Kidney (tissue), 14 donors: ENCODE results near the gene NCAM2. TPM values are rescaled to one million over a fixed set of nuclear protein-coding genes. Genes with fewer than 3 reads are reported as not detected.

Experiments used
- DNase-seq, 5 donors: peaks; one replicate each; pipeline ENCODE4 v3.0.0-alpha.2; 2013 to 2020
- FAIRE-seq: peaks from 2 replicates; lab custom pipeline; 2012; peaks lifted over from hg19 to GRCh38; lab: Jason Lieb, UNC
- H3K27ac ChIP-seq, 2 donors: one replicate each; pipeline ENCODE4 v1.7.0; 2013; ENCODE audit warnings: low read depth in 2 of 2, low read length in 2 of 2, inconsistent platforms in 1 of 2
- H3K27me3 ChIP-seq: one replicate; pipeline ENCODE4 v1.7.1; 2013; ENCODE audit warnings: low read length, inconsistent platforms; ENCODE audit not compliant: control insufficient read depth, insufficient read depth
- H3K36me3 ChIP-seq, 3 donors: one replicate each; pipeline versions ENCODE4 v1.7.0 to v1.7.1; 2013; ENCODE audit warnings: low read length in 3 of 3, control low read depth in 1 of 3, inconsistent platforms in 1 of 3; ENCODE audit not compliant: insufficient read depth in 3 of 3, control insufficient read depth in 2 of 3
- H3K4me1 ChIP-seq, 3 donors: one replicate each; pipeline versions ENCODE4 v1.7.0 to v1.7.1; 2013; ENCODE audit warnings: low read length in 3 of 3, inconsistent platforms in 1 of 3, low read depth in 1 of 3; ENCODE audit not compliant: control insufficient read depth in 2 of 3, insufficient read depth in 2 of 3
- H3K4me3 ChIP-seq, 3 donors: one replicate each; pipeline versions ENCODE4 v1.7.0 to v1.8.1; 2013; ENCODE audit warnings: low read length in 3 of 3, control low read depth in 1 of 3, inconsistent platforms in 1 of 3
- H3K9ac ChIP-seq, 3 donors: one replicate each; pipeline versions ENCODE4 v1.7.0 to v1.7.1; 2013; ENCODE audit warnings: low read length in 3 of 3, control low read depth in 1 of 3, inconsistent platforms in 1 of 3
- H3K9me3 ChIP-seq, 3 donors: one replicate each; pipeline versions ENCODE4 v1.7.0 to v1.7.1; 2013; ENCODE audit warnings: low read length in 3 of 3, control low read depth in 1 of 3, inconsistent platforms in 1 of 3; ENCODE audit not compliant: control insufficient read depth in 2 of 3, insufficient read depth in 1 of 3
- intact Hi-C: fragments of 100-400 bp; cut with DNase I; formaldehyde crosslinking; loops from one replicate; pipeline ENCODE4 v1.11.1; 2022
- polyA plus RNA-seq: library from polyadenylated mRNA; stranded (reverse); fragments of 350-450 nt; fragmentation: Illumina TruSeq; extraction: RNeasy Lipid Tissue Mini Kit (QIAGEN cat#74804); gene quantifications from one replicate; pipeline ENCODE4 v1.2.3, GENCODE V29; 2014; ENCODE audit warnings: low read depth, low replicate concordance; ENCODE audit not compliant: insufficient read depth
- total RNA-seq: library from RNA; stranded (reverse); fragmentation: NEBNext Ultra II Directional; extraction: Animal tissue kit (Norgen Biotek cat#: 25700); gene quantifications from one replicate; pipeline ENCODE4 v1.2.1, GENCODE V29; 2021
- TF ChIP-seq, protein P1 (sequence below): IDR thresholded peaks from 3 replicates; pipeline ENCODE4 v1.5.1; 2012; ENCODE audit warnings: mild to moderate bottlenecking, moderate library complexity, borderline replicate concordance; ENCODE audit not compliant: insufficient read depth; ENCODE audit errors: extremely low read depth
- donor health status: control.
- donor health status: control.
- donor health status: control.
- donor health status: control.
- donor health status: control.
- donor health status: DM: yes; HTN: yes; CAD: no.
- donor health status: Normal renal cell carcinoma (clear cell type).

NCAM2 gene
- total and polyA plus RNA-seq, 2 donors from 2014 or later, result 0.13 to 0.82 TPM

DNA sequence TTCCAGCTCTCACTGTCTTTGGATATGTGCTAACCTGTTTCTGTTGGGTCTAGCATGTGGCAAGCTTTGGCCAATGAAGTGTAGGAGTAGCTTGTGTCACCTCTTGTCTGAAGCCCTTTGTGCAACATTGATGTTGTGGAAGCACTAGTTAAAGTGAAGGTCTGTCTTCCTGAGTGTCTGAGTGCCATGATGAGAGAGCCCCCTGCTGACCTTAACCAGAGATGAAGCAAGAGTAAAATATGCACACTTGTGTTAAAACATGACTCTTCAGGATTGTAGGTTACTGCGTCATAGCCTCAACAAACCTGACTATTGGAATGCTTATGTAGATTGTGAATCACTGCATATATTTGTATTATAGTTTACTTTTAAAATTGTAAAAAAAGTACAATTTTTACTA, 103.7 kb downstream of the NCAM2 start:
- FAIRE-seq (no peak), DNase-seq (peak in 2 of 5 donors; percentile 18 to 42)
- Histone ChIP-seq H3K9ac (no peak overlapping the region), H3K36me3 (no peaks in the 10 kb centered on the region), H3K27ac (no peak overlapping the region), H3K27me3 (no peaks in the 10 kb centered on the region), H3K9me3 (no peaks in the 10 kb centered on the region), H3K4me1 (no peaks in the 10 kb centered on the region), H3K4me3 (no peak overlapping the region)
- TF ChIP-seq, protein P1, sequence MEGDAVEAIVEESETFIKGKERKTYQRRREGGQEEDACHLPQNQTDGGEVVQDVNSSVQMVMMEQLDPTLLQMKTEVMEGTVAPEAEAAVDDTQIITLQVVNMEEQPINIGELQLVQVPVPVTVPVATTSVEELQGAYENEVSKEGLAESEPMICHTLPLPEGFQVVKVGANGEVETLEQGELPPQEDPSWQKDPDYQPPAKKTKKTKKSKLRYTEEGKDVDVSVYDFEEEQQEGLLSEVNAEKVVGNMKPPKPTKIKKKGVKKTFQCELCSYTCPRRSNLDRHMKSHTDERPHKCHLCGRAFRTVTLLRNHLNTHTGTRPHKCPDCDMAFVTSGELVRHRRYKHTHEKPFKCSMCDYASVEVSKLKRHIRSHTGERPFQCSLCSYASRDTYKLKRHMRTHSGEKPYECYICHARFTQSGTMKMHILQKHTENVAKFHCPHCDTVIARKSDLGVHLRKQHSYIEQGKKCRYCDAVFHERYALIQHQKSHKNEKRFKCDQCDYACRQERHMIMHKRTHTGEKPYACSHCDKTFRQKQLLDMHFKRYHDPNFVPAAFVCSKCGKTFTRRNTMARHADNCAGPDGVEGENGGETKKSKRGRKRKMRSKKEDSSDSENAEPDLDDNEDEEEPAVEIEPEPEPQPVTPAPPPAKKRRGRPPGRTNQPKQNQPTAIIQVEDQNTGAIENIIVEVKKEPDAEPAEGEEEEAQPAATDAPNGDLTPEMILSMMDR, result no peak
- intact Hi-C loops, result no loop called here

DNA sequence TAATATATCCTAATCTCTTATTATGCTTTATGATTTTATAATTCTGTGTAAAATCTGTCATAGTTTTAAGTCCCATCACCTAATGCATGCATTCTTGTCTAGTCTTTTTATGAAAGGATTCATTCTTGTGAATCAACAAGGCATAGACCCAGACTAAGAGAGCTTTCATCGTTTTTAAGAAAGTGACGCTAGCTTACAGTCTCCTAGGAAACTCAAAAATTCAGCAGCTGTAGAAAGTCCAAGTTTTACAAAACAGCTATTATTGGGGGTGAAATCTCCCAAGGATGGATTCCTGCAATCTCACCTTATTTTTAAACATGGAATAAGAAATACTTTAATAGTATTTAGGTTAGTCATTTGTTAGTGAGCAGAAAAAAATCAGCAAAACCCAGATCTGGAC, 104.7 kb downstream of the NCAM2 start:
- FAIRE-seq, result no peak
- Histone ChIP-seq H3K9me3 (no peaks in the 10 kb centered on the region), H3K9ac (no peak overlapping the region), H3K27ac (no peak overlapping the region), H3K4me3 (no peak overlapping the region), H3K36me3 (no peaks in the 10 kb centered on the region), H3K4me1 (no peaks in the 10 kb centered on the region), H3K27me3 (no peaks in the 10 kb centered on the region)
- intact Hi-C loops, result no loop called here
- TF ChIP-seq, protein P1, result no peak
- no peak for DNase-seq

DNA sequence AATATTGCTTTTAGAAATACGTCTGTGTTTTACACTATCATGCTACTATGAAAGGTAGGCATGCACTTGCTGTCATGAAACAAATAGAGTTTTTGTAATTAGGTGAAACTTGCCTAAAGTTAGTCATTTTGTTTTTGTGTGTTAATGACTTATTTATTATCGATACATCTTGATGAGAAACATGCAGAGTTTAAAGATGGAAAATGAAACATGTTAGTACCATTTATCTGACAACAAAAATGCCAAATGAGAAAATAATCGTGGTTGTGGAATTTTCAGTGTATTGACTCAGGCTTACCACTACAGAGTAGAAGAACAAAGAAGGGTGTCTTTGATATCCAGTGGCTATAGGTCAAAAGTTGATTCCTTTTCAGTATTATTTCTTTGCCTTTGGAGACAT, 105.5 kb downstream of the NCAM2 start:
- Histone ChIP-seq H3K9me3 (no peaks in the 10 kb centered on the region), H3K4me1 (no peaks in the 10 kb centered on the region), H3K36me3 (no peaks in the 10 kb centered on the region), H3K4me3 (no peak overlapping the region), H3K9ac (no peak overlapping the region), H3K27me3 (no peaks in the 10 kb centered on the region), H3K27ac (no peak overlapping the region)
- intact Hi-C loops, result no loop called here
- no peak for DNase-seq
- no peak for FAIRE-seq
- TF ChIP-seq, protein P1, result no peak

DNA sequence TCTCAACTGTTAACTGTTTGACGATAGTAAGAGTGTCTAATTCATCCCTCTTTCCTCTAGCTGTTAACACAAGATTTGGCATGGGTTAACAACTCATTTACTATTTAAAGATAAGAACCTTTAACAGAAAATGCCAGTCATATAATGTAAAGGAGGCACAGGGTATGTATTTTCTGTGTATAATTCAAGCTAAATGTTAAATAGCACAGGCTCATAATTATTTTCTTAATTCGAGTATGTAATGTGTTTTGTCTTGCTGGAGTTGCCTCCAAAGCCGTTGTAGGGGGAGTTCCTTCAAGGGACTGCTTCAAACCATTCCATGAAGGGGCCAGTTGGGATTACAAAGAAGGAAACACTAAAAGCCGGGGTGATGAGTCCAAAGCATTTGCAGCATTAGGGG, 111.5 kb downstream of the NCAM2 start:
- TF ChIP-seq, protein P1, result no peak
- H3K27me3 ChIP-seq, result no peaks in the 10 kb centered on the region
- H3K4me3 ChIP-seq, result no peak overlapping the region
- FAIRE-seq (no peak), DNase-seq (no peak)
- no peaks in the 10 kb centered on the region for H3K36me3 ChIP-seq
- H3K4me1 ChIP-seq, result no peaks in the 10 kb centered on the region
- no peak overlapping the region for H3K9ac ChIP-seq
- H3K9me3 ChIP-seq, result no peaks in the 10 kb centered on the region
- H3K27ac ChIP-seq, result no peak overlapping the region
- intact Hi-C loops, result no loop called here
